GM19351 (cell line): Measurements from ENCODE around the gene COL26A1.

Experiments used
- ATAC-seq: cut with Tn5 transposase; IDR thresholded peaks from one replicate; pipeline ENCODE4 v1.9.1; 2021; ENCODE audit warnings: mild to moderate bottlenecking, moderate library complexity; ENCODE audit not compliant: unreplicated experiment

Gene COL26A1

DNA sequence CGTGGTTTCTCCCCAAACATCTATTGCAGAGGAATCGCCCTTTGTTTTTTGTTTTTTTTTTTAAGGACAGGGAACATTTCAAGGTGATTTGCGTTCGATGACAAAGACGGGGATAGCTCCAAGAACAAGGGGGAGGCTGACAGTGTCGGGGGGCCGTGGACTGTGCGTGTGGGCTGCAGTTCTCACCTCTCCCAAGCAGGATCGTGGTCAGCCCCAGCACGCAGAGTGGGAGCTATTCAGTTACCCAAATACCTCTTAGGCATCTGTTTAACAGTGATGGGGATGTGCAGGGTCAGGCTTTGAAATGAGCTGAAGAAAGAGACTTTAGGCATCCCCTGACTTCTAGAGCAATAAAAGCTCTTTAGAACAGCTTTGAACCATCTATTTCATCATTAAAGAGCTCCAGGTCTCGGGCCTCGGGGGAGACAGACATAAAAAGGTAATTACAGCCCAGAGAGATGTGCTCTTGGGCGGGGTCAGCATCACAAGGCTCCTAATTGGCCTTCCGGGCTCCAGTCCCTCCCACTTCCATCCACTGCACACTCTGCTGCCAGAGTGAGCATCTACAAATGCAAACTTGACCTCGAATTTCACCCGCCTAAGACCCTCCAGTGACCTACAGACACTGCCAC is 169.2 kb downstream of the COL26A1 start:
- no peak for ATAC-seq

GRCh38 chr7:101532400-101533102 is 169.9 kb downstream of the COL26A1 start:
- ATAC-seq: no peak

DNA sequence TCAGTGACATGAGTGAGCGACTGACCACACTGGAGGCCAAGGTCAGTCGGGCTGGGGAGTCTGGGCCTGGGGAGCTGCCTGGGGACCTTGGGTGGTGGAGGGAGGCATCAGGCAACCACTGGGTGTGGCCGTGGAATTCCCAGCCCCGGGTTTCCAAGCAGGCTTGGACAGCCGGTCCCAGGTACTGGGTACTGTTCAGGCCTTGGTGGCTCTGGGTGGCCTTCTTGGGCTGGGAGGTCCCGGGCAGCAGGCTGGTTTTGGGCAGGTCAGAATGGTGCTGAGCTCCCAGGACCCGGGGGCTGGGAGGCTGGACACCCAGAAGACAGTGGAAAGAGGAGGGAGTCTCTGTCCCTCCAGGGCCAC is 170.4 kb downstream of the COL26A1 start:
- ATAC-seq: no peak

GRCh38 chr7:101534015-101534803 is 171.5 kb downstream of the COL26A1 start:
- ATAC-seq: no peak

DNA sequence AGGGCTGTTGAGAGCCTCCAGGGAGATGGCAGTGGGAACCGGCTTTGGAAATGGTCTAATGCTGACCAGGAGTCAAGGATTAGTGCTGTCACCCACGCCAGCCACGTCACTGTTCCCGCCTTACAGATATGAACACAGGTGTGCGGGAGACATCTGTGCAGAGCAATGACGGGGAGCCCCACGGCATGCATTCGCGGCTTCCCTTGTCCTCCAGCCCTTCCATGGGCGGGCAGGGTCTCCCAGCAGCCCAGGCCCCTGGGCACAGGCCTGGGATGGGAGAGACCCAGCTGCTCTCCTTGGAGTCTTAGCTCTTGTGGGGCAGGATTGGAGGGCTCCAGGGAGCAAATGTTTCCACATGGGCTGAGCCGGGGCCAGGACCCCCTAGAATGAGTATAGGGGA is 172.2 kb downstream of the COL26A1 start:
- ATAC-seq: no peak

DNA sequence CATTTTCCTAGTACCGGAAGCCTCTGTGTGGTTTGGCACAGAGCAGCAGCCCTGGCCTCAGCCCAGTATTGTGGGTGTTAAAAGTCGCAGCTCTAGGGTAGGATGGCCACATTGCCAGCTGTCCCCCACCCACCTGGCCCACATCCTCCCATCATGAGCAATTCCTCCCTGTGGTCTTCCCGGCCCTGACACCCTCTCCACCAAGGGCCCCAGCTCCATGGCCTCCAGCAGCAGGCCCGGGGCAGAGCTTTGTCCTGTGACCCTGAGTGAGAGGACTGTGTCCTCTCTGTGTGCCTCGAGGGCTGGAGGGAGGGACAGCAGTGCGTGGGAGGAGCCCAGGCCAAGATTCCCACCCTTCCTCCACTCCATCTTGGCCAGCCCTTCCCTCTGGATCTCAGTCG is 172.7 kb downstream of the COL26A1 start:
- ATAC-seq: no peak

- no peak for ATAC-seq
These were observed 173.6 kb downstream of the COL26A1 start for GRCh38 chr7:101536232-101536631.

GRCh38 chr7:101536668-101537067 is 174.0 kb downstream of the COL26A1 start:
- no peak for ATAC-seq

DNA sequence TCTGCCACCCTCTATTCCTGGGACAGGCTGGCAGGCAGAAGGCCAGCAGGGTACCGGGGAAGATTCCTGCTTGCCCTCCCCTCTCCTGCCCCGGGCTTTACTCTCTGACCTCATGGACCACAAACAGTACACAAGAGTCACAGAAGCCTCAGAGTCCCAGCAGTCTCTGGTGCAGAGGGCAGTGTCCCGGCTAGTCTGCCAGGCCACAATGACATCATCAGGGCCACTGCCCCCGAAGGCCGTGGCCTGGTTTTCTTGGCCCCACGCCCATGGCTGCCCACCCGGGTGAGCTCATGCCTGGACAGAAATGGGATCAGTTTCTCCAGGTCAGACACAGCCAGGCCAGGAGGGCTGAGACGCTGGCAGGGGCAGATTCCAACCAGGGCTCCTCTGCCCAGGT is 174.5 kb downstream of the COL26A1 start:
- ATAC-seq: no peak

DNA sequence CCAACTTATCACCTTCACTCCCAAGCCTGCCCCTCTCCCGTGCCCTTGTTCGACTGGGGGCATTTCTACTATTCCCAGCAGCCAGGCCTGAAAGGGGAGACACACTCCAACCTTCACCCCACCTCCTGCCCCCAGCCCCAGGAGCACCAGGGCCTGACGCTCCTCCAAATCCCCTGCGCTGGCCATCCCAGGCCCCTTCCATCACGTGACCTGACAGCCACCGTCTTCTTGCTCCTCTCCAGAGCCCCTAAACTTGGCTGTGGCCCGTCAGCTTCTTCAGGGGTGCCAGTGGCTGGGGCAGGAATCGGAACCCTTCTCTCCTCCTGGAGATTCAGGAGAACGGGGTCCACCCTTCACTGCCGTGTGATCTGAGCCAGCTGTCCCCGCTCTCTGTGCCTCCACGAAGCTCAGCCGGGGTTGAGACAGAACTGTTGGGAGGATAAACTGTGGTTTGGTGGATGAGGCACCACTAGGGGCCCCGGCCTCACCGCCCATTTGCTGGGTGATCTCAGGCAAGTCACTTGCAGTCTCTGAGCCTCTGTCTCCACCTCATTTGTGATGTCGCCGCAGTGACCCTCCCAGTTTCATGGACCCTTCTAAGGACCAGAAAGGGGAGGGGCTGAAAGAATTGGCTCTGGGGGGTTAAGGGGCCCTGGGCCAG is 175.4 kb downstream of the COL26A1 start:
- no peak for ATAC-seq

DNA sequence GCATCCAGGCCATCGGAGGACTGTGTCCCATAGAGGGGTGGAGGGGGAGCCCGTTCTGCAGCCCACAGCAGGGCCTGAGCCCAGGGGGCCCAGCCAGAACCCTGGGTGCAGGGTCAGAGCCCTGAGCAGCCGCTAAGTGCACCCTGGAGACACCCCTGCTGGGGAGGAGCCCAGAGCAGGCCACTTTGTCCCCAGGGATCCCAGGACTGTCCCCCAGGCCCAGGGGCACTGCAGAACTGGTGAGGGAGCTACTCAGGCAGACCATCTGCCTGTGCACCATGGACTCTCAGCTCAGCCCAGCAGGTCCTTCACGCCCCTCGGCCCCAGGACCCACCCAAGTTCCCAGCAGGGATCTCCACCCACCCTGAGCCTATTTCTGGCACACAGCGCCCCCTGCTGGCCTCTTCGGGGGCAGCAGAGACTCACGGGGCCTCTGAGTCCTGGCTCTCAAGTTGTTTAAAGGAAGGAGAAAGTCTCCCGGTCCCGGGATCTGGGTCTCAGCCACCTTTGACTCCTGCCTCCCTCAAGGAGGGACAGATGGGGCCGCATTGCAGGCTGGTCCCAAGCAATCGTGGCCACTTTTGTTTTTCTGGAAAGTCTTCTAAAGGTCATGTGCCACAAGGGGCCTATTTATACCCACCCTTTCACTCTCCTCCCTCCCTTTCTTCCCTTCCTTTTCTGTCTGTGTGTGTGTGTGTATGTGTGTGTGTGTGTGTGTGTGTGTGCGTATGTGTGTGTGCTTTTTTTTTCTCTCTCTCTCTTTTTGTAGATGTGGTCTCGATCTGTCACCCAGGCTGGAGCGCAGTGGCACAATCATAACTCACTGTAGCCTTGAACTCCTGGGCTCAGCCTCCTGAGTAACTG is 176.2 kb downstream of the COL26A1 start:
- peak; percentile 43 for ATAC-seq

GRCh38 chr7:101539784-101540183 is 177.1 kb downstream of the COL26A1 start:
- no peak for ATAC-seq

- ATAC-seq: no peak
These were observed 180.0 kb downstream of the COL26A1 start for GRCh38 chr7:101542527-101543241.

DNA sequence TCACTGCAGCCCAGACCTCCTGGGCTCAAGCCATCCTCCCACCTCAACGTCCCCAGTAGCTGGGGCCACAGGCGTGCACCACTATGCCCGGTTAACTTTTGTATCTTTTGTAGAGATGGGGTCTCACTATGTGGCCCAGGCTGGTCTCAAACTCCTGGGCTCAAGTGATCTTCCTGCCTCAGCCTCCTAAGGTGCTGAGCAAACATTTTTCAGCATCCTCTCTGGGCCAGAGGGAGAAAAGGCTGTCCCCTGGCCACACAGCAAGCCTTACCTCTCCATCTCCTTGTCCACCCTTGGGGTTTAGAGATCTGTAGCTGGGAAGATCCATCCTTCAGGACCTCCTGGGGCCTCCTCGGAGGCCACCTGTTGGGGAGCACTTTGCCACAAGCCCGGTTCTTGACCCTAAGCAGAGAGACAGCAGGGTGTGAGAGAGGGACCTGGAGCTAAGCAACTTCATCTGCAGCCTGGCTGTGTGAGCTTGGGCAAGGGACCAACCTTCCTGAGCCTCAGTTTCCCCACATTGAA is 180.6 kb downstream of the COL26A1 start:
- ATAC-seq: no peak

DNA sequence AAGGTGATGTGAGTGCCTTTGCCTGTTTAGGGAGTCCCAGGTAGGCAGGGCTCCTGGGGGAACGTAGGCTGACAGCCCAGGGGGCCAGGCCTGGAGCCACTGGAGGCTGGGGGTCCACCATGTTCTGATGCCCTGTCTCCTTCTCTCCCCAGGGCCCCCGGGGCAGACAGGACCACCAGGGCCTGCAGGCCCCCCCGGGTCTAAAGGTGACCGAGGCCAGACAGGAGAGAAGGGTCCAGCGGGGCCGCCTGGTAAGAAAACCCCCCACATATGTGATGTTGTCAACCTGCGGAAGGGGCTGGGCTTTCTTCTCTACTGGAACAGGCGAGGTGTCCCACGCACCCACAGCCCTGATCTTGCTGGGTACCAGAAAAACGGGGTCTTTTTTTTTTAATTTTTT is 181.2 kb downstream of the COL26A1 start:
- no peak for ATAC-seq

GRCh38 chr7:101545441-101546190 is 182.9 kb downstream of the COL26A1 start:
- no peak for ATAC-seq

DNA sequence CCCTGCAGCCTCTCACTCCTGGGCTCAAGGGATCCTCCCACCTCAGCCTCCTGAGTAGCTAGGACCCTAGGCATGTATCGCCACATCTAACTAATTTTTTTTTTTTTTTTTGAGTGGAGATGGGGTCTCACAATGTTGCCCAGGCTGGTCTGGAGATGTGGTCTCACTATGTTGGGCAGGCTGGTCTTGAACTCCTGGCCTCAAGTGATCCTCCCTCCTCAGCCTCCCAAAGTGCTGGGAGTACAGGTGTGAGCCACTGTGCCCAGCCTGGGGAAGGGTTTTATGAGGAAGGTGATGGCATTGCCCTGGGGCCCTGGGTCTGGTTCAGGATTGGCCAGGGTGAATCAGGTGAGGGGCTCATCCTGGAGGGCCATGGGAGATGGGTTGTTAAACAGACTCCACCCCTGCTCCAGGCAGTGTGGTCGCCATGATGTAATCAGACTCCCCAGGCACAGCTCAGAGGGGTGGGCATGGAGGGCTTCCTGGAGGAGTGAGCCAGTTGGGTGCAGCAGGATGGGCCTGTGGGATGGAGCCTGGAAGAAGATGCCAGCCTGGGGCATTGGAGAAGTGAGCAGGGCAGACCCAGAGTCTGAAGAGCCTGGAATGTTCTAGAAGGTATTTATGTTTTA is 183.7 kb downstream of the COL26A1 start:
- ATAC-seq: no peak
